ENCODE results near the gene TRAPPC11. TPM values are rescaled to one million over a fixed set of nuclear protein-coding genes. Genes with fewer than 3 reads are reported as not detected.
A peak's percentile ranks its signal among the peaks of the same experiment; 100 is the strongest.
"Not testable (repeated sequence)": the region's sequence is repeated elsewhere in the genome, so short reads cannot be mapped to it uniquely, and the experiment has no call there.

Gene TRAPPC11
- total RNA-seq, 2 experiments from 2014 or later: 25.0 to 32.6 TPM

GRCh38 chr4:183691897-183692296 is 32.8 kb downstream of the TRAPPC11 start:
- Mint-ChIP-seq H3K36me3 (ENCODE audit: low read depth) (peaks cover 27% of the 10 kb centered on the region), H3K27me3 (ENCODE audit: low read depth) (no peaks in the 10 kb centered on the region), H3K27ac (no peak overlapping the region), H3K9me3 (no peaks in the 10 kb centered on the region), H3K4me1 (ENCODE audit: low read depth) (no peaks in the 10 kb centered on the region), H3K4me3 (no peak overlapping the region)
- intact Hi-C loops (cut with micrococcal nuclease): no loop called here
- CTCF ChIA-PET: no interaction called here
- DNase-seq: no peak

- intact Hi-C loops (cut with micrococcal nuclease): no loop called here
- Mint-ChIP-seq H3K36me3 (ENCODE audit: low read depth) (peaks cover 49% of the 10 kb centered on the region), H3K9me3 (no peaks in the 10 kb centered on the region), H3K27me3 (ENCODE audit: low read depth) (no peaks in the 10 kb centered on the region), H3K4me3 (no peak overlapping the region), H3K27ac (no peak overlapping the region), H3K4me1 (ENCODE audit: low read depth) (no peaks in the 10 kb centered on the region)
- no peak for DNase-seq
- CTCF ChIA-PET: no interaction called here
These were observed 39.8 kb downstream of the TRAPPC11 start for GRCh38 chr4:183698909-183699308.

GRCh38 chr4:183700407-183700806 is 41.3 kb downstream of the TRAPPC11 start:
- intact Hi-C loops (cut with micrococcal nuclease): no loop called here
- no peaks in the 10 kb centered on the region for H3K9me3 Mint-ChIP-seq
- no peaks in the 10 kb centered on the region for H3K27me3 Mint-ChIP-seq (ENCODE audit: low read depth)
- H3K27ac Mint-ChIP-seq: no peak overlapping the region
- peaks cover 49% of the 10 kb centered on the region for H3K36me3 Mint-ChIP-seq (ENCODE audit: low read depth)
- CTCF ChIA-PET: no interaction called here
- H3K4me3 Mint-ChIP-seq: no peak overlapping the region
- no peak for DNase-seq
- no peaks in the 10 kb centered on the region for H3K4me1 Mint-ChIP-seq (ENCODE audit: low read depth)

GRCh38 chr4:183702492-183702891 is 43.4 kb downstream of the TRAPPC11 start:
- no peak overlapping the region for H3K4me3 Mint-ChIP-seq
- H3K27ac Mint-ChIP-seq: no peak overlapping the region
- CTCF ChIA-PET: interaction anchor here (1.3 kb wide), 1 partner anchor 9 kb away, joined by 3 read pairs; no protein-coding TSS in a partner anchor
- peaks cover 47% of the 10 kb centered on the region for H3K36me3 Mint-ChIP-seq (ENCODE audit: low read depth)
- no peaks in the 10 kb centered on the region for H3K4me1 Mint-ChIP-seq (ENCODE audit: low read depth)
- no peaks in the 10 kb centered on the region for H3K9me3 Mint-ChIP-seq
- no peaks in the 10 kb centered on the region for H3K27me3 Mint-ChIP-seq (ENCODE audit: low read depth)
- DNase-seq: no peak
- intact Hi-C loops (cut with micrococcal nuclease): no loop called here

GRCh38 chr4:183714626-183715025 is 55.5 kb downstream of the TRAPPC11 start:
- H3K36me3 Mint-ChIP-seq (ENCODE audit: low read depth): peaks cover 12% of the 10 kb centered on the region
- no peaks in the 10 kb centered on the region for H3K9me3 Mint-ChIP-seq
- no peak overlapping the region for H3K27ac Mint-ChIP-seq
- CTCF ChIA-PET: no interaction called here
- no peak overlapping the region for H3K4me3 Mint-ChIP-seq
- intact Hi-C loops (cut with micrococcal nuclease): loop anchor here (1.0 kb wide), 1 partner anchor 73 kb away; no protein-coding TSS in a partner anchor
- no peaks in the 10 kb centered on the region for H3K27me3 Mint-ChIP-seq (ENCODE audit: low read depth)
- H3K4me1 Mint-ChIP-seq (ENCODE audit: low read depth): no peaks in the 10 kb centered on the region
- no peak for DNase-seq

GRCh38 chr4:183716302-183716701 is 57.2 kb downstream of the TRAPPC11 start:
- H3K27ac Mint-ChIP-seq: no peak overlapping the region
- CTCF ChIA-PET: no interaction called here
- no peaks in the 10 kb centered on the region for H3K9me3 Mint-ChIP-seq
- peaks cover 2% of the 10 kb centered on the region for H3K27me3 Mint-ChIP-seq (ENCODE audit: low read depth)
- intact Hi-C loops (cut with micrococcal nuclease): no loop called here
- DNase-seq: no peak
- H3K4me1 Mint-ChIP-seq (ENCODE audit: low read depth): no peaks in the 10 kb centered on the region
- peaks cover 9% of the 10 kb centered on the region for H3K36me3 Mint-ChIP-seq (ENCODE audit: low read depth)
- H3K4me3 Mint-ChIP-seq: no peak overlapping the region

- DNase-seq: no peak
- Mint-ChIP-seq H3K27me3 (ENCODE audit: low read depth) (peaks cover 12% of the 10 kb centered on the region), H3K27ac (no peak overlapping the region), H3K4me3 (no peak overlapping the region), H3K36me3 (ENCODE audit: low read depth) (no peaks in the 10 kb centered on the region), H3K9me3 (no peaks in the 10 kb centered on the region), H3K4me1 (ENCODE audit: low read depth) (peaks cover 9% of the 10 kb centered on the region)
- CTCF ChIA-PET: no interaction called here
- intact Hi-C loops (cut with micrococcal nuclease): no loop called here
These were observed 59.8 kb downstream of the TRAPPC11 start for GRCh38 chr4:183718876-183719275.

GRCh38 chr4:183721207-183722081 is 62.4 kb downstream of the TRAPPC11 start:
- Mint-ChIP-seq H3K36me3 (ENCODE audit: low read depth) (no peaks in the 10 kb centered on the region), H3K9me3 (no peaks in the 10 kb centered on the region), H3K4me3 (peak overlapping the region; percentile 47), H3K27me3 (ENCODE audit: low read depth) (peaks cover 12% of the 10 kb centered on the region), H3K4me1 (ENCODE audit: low read depth) (peaks cover 9% of the 10 kb centered on the region), H3K27ac (no peak overlapping the region)
- CTCF ChIA-PET: interaction anchor here (0.6 to 1.4 kb wide), 7 partner anchors 10 to 278 kb away, joined by 3 to 4 read pairs (median 3); no protein-coding TSS in a partner anchor
- peak; percentile 66 for DNase-seq
- intact Hi-C loops (cut with micrococcal nuclease): loop anchor here (1.0 to 10.0 kb wide), 3 partner anchors 98 to 249 kb away; partner anchors contain the start of gene ING2

- CTCF ChIA-PET: no interaction called here
- no peak overlapping the region for H3K27ac Mint-ChIP-seq
- H3K27me3 Mint-ChIP-seq (ENCODE audit: low read depth): peaks cover 12% of the 10 kb centered on the region
- peaks cover 9% of the 10 kb centered on the region for H3K4me1 Mint-ChIP-seq (ENCODE audit: low read depth)
- peak; percentile 53 for DNase-seq
- intact Hi-C loops (cut with micrococcal nuclease): loop anchor here (10.0 kb wide), 1 partner anchor 218 kb away; the partner anchor contains the start of gene ING2
- H3K9me3 Mint-ChIP-seq: no peaks in the 10 kb centered on the region
- no peaks in the 10 kb centered on the region for H3K36me3 Mint-ChIP-seq (ENCODE audit: low read depth)
- H3K4me3 Mint-ChIP-seq: peak overlapping the region; percentile 72
These were observed 63.9 kb downstream of the TRAPPC11 start for GRCh38 chr4:183722731-183723560.

- CTCF ChIA-PET: no interaction called here
- H3K9me3 Mint-ChIP-seq: no peaks in the 10 kb centered on the region
- intact Hi-C loops (cut with micrococcal nuclease): loop anchor here (1.0 to 10.0 kb wide), 2 partner anchors 76 to 219 kb away; partner anchors contain the start of gene ING2
- H3K4me3 Mint-ChIP-seq: peak overlapping the region; percentile 63
- H3K4me1 Mint-ChIP-seq (ENCODE audit: low read depth): peaks cover 9% of the 10 kb centered on the region
- H3K27me3 Mint-ChIP-seq (ENCODE audit: low read depth): peaks cover 12% of the 10 kb centered on the region
- H3K27ac Mint-ChIP-seq: no peak overlapping the region
- no peak for DNase-seq
- no peaks in the 10 kb centered on the region for H3K36me3 Mint-ChIP-seq (ENCODE audit: low read depth)
These were observed 64.6 kb downstream of the TRAPPC11 start for GRCh38 chr4:183723561-183724228.

- DNase-seq, H3K4me3 Mint-ChIP-seq: not testable (repeated sequence)
- intact Hi-C loops (cut with micrococcal nuclease): loop anchor here (10.0 kb wide), 1 partner anchor 221 kb away; the partner anchor contains the start of gene ING2
These were observed 66.5 kb downstream of the TRAPPC11 start for GRCh38 chr4:183725585-183725984.

DNA sequence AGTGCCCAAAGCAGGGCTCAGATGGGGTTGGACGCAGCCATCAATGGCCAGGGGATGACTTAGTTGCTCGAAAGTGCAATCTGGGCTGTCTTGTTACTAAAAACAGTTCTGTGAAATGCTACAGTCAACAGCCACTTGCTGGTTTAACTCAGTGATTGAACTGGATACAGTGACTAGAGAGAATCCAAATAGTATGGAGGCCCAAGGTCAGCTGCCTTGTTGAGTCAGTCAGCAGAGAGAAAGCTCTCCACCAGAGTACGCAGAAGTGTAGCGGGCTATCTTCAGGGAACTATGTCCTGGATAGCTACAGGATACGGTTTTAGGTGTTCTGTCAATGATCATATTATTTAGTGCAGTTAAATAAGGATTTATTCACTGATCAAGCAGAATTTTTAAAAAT is 68.4 kb downstream of the TRAPPC11 start:
- H3K4me1 Mint-ChIP-seq (ENCODE audit: low read depth): peaks cover 5% of the 10 kb centered on the region
- CTCF ChIA-PET: no interaction called here
- intact Hi-C loops (cut with micrococcal nuclease): loop anchor here (10.0 kb wide), 1 partner anchor 223 kb away; the partner anchor contains the start of gene ING2
- DNase-seq: no peak
- H3K9me3 Mint-ChIP-seq: no peaks in the 10 kb centered on the region
- no peak overlapping the region for H3K27ac Mint-ChIP-seq
- no peaks in the 10 kb centered on the region for H3K36me3 Mint-ChIP-seq (ENCODE audit: low read depth)
- H3K4me3 Mint-ChIP-seq: no peak overlapping the region
- H3K27me3 Mint-ChIP-seq (ENCODE audit: low read depth): peaks cover 6% of the 10 kb centered on the region

More at GRCh38 chr4:183725585-183725984, 66.5 kb downstream of the TRAPPC11 start:
- H3K27me3 Mint-ChIP-seq (ENCODE audit: low read depth): peaks cover 12% of the 10 kb centered on the region
- H3K9me3 Mint-ChIP-seq; H3K36me3 Mint-ChIP-seq (ENCODE audit: low read depth); H3K4me1 Mint-ChIP-seq (ENCODE audit: low read depth); H3K27ac Mint-ChIP-seq; CTCF ChIA-PET: not testable (repeated sequence)
